ENCODE results near the gene RB1. TPM values are rescaled to one million over a fixed set of nuclear protein-coding genes. Genes with fewer than 3 reads are reported as not detected.

RB1 gene
- total and polyA plus RNA-seq, 2 experiments from 2014 or later: 19.5 to 22.3 TPM

DNA sequence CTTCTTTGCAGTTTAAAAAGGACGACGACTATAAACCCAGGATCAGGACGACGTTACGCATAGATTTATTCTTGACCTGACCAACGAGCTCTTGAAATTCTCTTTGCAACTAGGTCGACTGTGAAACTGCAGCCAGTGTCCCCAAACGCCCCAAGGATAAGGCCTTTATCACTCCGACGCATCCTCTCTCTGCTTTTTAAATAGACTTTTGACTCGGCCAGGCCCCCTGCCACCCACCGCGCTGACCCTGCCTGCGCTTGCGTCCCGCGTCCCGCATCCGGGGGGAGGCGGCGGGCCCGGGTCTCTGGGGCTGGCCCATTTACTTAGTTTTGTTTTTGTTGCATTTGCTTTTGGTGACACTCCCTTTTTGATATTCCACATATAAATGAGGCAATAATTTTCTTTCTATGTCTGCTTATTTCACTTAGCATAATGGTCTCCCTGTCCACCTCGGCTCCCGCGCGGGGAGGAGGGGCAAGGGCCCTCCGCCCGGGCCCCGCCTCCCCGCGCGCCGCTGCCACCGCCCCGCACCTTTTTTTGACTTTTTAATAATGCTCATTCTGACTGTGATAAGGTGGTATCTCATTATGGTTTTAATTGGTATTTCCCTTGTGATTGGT is 17.4 kb downstream of the RB1 start:
- Histone ChIP-seq H2AFZ (no peak overlapping the region), H3K4me2 (no peak overlapping the region), H3K4me3 (no peak overlapping the region), H3K27ac (ENCODE audit: low read depth) (no peak overlapping the region), H3K27me3 (ENCODE audit: insufficient read depth) (no peaks in the 10 kb centered on the region), H3K36me3 (ENCODE audit: insufficient read depth) (peaks cover 6% of the 10 kb centered on the region; the same call in 1 of the 2 replicates), H3K79me2 (replicated peaks; ENCODE audit: insufficient read depth) (no peaks in the 10 kb centered on the region; the same call in 1 of the 2 replicates), H3F3A (replicated peaks; ENCODE audit: low read depth) (no peaks in the 10 kb centered on the region), H3K4me1 (ENCODE audit: insufficient read depth) (peaks cover 4% of the 10 kb centered on the region; the same call in 1 of the 2 replicates), H3K9me2 (ENCODE audit: insufficient read depth) (no peaks in the 10 kb centered on the region), H4K20me1 (replicated peaks; ENCODE audit: insufficient read depth) (no peaks in the 10 kb centered on the region)
- no peak for ATAC-seq
- no peak for TF ChIP-seq ZNF331 (CRISPR knock-in tag; IDR thresholded peaks at IDR 0.05; ENCODE audit: low read depth)
- Mint-ChIP-seq H3K4me1 (peaks cover 6% of the 10 kb centered on the region; the same call in 2 of the 3 replicates), H3K27ac (no peak overlapping the region), H3K36me3 (ENCODE audit: low read depth) (peaks cover 27% of the 10 kb centered on the region), H3K4me3 (no peak overlapping the region), H3K27me3 (ENCODE audit: insufficient read depth, low read depth, poor library complexity) (no peaks in the 10 kb centered on the region), H3K9me3 (peaks cover 21% of the 10 kb centered on the region)
- DNase-seq (ENCODE audit: low spot score): no peak

- DNase-seq (ENCODE audit: low spot score) (no peak), ATAC-seq (no peak)
- H3K27me3 Mint-ChIP-seq (ENCODE audit: insufficient read depth, low read depth, poor library complexity): no peaks in the 10 kb centered on the region
- no peaks in the 10 kb centered on the region; the same call in 1 of the 2 replicates for H3K79me2 ChIP-seq (replicated peaks; ENCODE audit: insufficient read depth)
- H3K9me3 Mint-ChIP-seq: peaks cover 21% of the 10 kb centered on the region
- no peaks in the 10 kb centered on the region for H3K27me3 ChIP-seq (ENCODE audit: insufficient read depth)
- no peak overlapping the region for H3K27ac Mint-ChIP-seq
- H4K20me1 ChIP-seq (replicated peaks; ENCODE audit: insufficient read depth): no peaks in the 10 kb centered on the region
- H3K4me3 ChIP-seq: no peak overlapping the region
- no peak overlapping the region for H3K4me3 Mint-ChIP-seq
- H3K36me3 ChIP-seq (ENCODE audit: insufficient read depth): peaks cover 6% of the 10 kb centered on the region; the same call in 1 of the 2 replicates
- peaks cover 4% of the 10 kb centered on the region; the same call in 1 of the 2 replicates for H3K4me1 ChIP-seq (ENCODE audit: insufficient read depth)
- no peak overlapping the region for H2AFZ ChIP-seq
- H3K9me2 ChIP-seq (ENCODE audit: insufficient read depth): no peaks in the 10 kb centered on the region
- peaks cover 6% of the 10 kb centered on the region; the same call in 2 of the 3 replicates for H3K4me1 Mint-ChIP-seq
- H3K4me2 ChIP-seq: no peak overlapping the region
- no peaks in the 10 kb centered on the region for H3F3A ChIP-seq (replicated peaks; ENCODE audit: low read depth)
- peaks cover 27% of the 10 kb centered on the region for H3K36me3 Mint-ChIP-seq (ENCODE audit: low read depth)
- H3K27ac ChIP-seq (ENCODE audit: low read depth): no peak overlapping the region
- no peak for TF ChIP-seq ZNF331 (CRISPR knock-in tag; IDR thresholded peaks at IDR 0.05; ENCODE audit: low read depth)
- TF ChIP-seq STAT1 (IDR thresholded peaks at IDR 0.05; ENCODE audit: unreplicated experiment): no peak
- TF ChIP-seq JUNB (IDR thresholded peaks at IDR 0.05; ENCODE audit: unreplicated experiment): no peak
- TF ChIP-seq EZH2phosphoT487 (IDR thresholded peaks at IDR 0.05; ENCODE audit: unreplicated experiment): no peak
- no peak for TF ChIP-seq ZNF462 (CRISPR knock-in tag; IDR thresholded peaks at IDR 0.05)
- TF ChIP-seq, protein P1, sequence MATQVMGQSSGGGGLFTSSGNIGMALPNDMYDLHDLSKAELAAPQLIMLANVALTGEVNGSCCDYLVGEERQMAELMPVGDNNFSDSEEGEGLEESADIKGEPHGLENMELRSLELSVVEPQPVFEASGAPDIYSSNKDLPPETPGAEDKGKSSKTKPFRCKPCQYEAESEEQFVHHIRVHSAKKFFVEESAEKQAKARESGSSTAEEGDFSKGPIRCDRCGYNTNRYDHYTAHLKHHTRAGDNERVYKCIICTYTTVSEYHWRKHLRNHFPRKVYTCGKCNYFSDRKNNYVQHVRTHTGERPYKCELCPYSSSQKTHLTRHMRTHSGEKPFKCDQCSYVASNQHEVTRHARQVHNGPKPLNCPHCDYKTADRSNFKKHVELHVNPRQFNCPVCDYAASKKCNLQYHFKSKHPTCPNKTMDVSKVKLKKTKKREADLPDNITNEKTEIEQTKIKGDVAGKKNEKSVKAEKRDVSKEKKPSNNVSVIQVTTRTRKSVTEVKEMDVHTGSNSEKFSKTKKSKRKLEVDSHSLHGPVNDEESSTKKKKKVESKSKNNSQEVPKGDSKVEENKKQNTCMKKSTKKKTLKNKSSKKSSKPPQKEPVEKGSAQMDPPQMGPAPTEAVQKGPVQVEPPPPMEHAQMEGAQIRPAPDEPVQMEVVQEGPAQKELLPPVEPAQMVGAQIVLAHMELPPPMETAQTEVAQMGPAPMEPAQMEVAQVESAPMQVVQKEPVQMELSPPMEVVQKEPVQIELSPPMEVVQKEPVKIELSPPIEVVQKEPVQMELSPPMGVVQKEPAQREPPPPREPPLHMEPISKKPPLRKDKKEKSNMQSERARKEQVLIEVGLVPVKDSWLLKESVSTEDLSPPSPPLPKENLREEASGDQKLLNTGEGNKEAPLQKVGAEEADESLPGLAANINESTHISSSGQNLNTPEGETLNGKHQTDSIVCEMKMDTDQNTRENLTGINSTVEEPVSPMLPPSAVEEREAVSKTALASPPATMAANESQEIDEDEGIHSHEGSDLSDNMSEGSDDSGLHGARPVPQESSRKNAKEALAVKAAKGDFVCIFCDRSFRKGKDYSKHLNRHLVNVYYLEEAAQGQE (IDR thresholded peaks at IDR 0.05; ENCODE audit: unreplicated experiment): no peak
- TF ChIP-seq NANOG (IDR thresholded peaks at IDR 0.05; ENCODE audit: borderline replicate concordance): no peak
- no peak for TF ChIP-seq CREB1 (CRISPR knock-in tag; IDR thresholded peaks at IDR 0.05; ENCODE audit: low read depth)
- TF ChIP-seq ETS1 (IDR thresholded peaks at IDR 0.05): no peak
- no peak for TF ChIP-seq ZNF114 (CRISPR knock-in tag; IDR thresholded peaks at IDR 0.05)
- TF ChIP-seq EZH2 (IDR thresholded peaks at IDR 0.05; ENCODE audit: low read depth, unreplicated experiment): no peak
Observed at GRCh38 chr13:48322294-48322693, 18.7 kb downstream of the RB1 start.

Measured in GM23338 (cell line).